ENCODE data around the gene KCNJ4. TPM values are rescaled to one million over a fixed set of nuclear protein-coding genes. Genes with fewer than 3 reads are reported as not detected.

The KCNJ4 gene
- total RNA-seq, 1 experiment from 2014 or later: 0.92 TPM

DNA sequence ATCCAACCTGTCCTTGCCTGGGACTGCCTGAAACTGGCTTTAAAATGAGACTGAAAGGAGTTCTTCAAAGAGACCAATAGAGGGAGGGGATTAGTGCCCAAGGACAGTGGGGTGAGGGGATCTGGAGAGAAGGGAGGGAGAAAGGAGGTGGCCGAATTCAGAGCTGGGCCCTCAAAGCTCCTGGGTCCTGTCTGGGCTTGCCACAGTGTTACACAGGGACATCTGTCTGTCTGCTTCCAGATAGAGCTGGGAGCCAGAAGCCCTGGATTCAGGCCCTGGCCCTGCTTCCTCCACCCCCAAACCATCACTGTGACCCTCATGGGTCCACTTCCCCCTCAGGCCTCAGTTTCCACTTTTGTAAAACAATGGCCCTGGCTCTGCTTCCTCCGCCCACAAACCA lies 3.6 kb downstream of the KCNJ4 start:
- Mint-ChIP-seq H3K4me1 (peaks cover 23 to 43% of the 10 kb centered on the region in 2 experiments), H3K4me3 (no peak overlapping the region; a peak in 1 of 5 replicates), H3K36me3 (ENCODE audit: insufficient read depth in 1 of 3, low read depth in 3 of 3) (no peaks in the 10 kb centered on the region; a peak in 2 of 7 replicates), H3K27me3 (ENCODE audit: low read depth) (peaks cover 65% of the 10 kb centered on the region), H3K9me3 (no peaks in the 10 kb centered on the region; a peak in 1 of 5 replicates), H3K27ac (no peak overlapping the region)
- no peak overlapping the region for H3K4ac ChIP-seq (ENCODE audit: low read depth, low read length)
- no peak overlapping the region for H4K5ac ChIP-seq (ENCODE audit: insufficient read length, low read depth, low read length)
- H3K23ac ChIP-seq (ENCODE audit: insufficient read length, low read depth, low read length): no peak overlapping the region
- no peak overlapping the region for H3K9ac ChIP-seq (ENCODE audit: extremely low read depth, insufficient read length, low read length)
- no peak overlapping the region for H4K91ac ChIP-seq (ENCODE audit: insufficient read length, low read depth, low read length)
- H4K8ac ChIP-seq (replicated peaks; ENCODE audit: insufficient read length, low read depth, low read length): no peak overlapping the region
- H3K4me2 ChIP-seq (ENCODE audit: insufficient read depth, insufficient read length, low read length): no peak overlapping the region
- H3K27me3 ChIP-seq (ENCODE audit: insufficient read depth, low read length): peaks cover 16% of the 10 kb centered on the region
- H3K14ac ChIP-seq (ENCODE audit: insufficient read depth, low read length): no peak overlapping the region
- no peak overlapping the region for H3K27ac ChIP-seq (ENCODE audit: insufficient read length, low read depth, low read length)
- H3K56ac ChIP-seq (ENCODE audit: insufficient read length, low read depth, low read length): no peak overlapping the region
- no peak overlapping the region for H2BK20ac ChIP-seq (ENCODE audit: low read depth, low read length, poor library complexity, severe bottlenecking)
- peaks cover 3% of the 10 kb centered on the region; the same call in 1 of the 2 replicates for H3K4me1 ChIP-seq (ENCODE audit: insufficient read depth, low read length)
- H2AFZ ChIP-seq (ENCODE audit: low read length): no peak overlapping the region
- H3K18ac ChIP-seq (ENCODE audit: insufficient read length, low read depth, low read length): no peak overlapping the region
- H3K9me3 ChIP-seq (ENCODE audit: control insufficient read depth, low read depth, low read length): no peaks in the 10 kb centered on the region
- H2BK15ac ChIP-seq (ENCODE audit: low read depth, low read length): no peak overlapping the region
- no CpG with 5 or more reads among the region's 2 CpGs for WGBS (ENCODE audit: extremely low coverage, insufficient read length, low lambda C conversion rate)
- H2AK5ac ChIP-seq (ENCODE audit: insufficient read length, low read length): no peak overlapping the region
- no peak for DNase-seq
- H4K20me1 ChIP-seq (ENCODE audit: control insufficient read depth, insufficient read depth, insufficient read length): peaks cover 4% of the 10 kb centered on the region
- H3T11ph ChIP-seq (ENCODE audit: low read length): no peak overlapping the region
- peaks cover 11% of the 10 kb centered on the region for H3K23me2 ChIP-seq (ENCODE audit: insufficient read length, low read depth, low read length, poor library complexity, severe bottlenecking)
- no peaks in the 10 kb centered on the region for H3K79me1 ChIP-seq (ENCODE audit: insufficient read depth, low read depth, low read length, poor library complexity, severe bottlenecking)
- TF ChIP-seq, protein P1, sequence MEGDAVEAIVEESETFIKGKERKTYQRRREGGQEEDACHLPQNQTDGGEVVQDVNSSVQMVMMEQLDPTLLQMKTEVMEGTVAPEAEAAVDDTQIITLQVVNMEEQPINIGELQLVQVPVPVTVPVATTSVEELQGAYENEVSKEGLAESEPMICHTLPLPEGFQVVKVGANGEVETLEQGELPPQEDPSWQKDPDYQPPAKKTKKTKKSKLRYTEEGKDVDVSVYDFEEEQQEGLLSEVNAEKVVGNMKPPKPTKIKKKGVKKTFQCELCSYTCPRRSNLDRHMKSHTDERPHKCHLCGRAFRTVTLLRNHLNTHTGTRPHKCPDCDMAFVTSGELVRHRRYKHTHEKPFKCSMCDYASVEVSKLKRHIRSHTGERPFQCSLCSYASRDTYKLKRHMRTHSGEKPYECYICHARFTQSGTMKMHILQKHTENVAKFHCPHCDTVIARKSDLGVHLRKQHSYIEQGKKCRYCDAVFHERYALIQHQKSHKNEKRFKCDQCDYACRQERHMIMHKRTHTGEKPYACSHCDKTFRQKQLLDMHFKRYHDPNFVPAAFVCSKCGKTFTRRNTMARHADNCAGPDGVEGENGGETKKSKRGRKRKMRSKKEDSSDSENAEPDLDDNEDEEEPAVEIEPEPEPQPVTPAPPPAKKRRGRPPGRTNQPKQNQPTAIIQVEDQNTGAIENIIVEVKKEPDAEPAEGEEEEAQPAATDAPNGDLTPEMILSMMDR (conservative IDR thresholded peaks at IDR 0.05): no peak
- no peak overlapping the region for H2BK5ac ChIP-seq (ENCODE audit: insufficient read length, low read length)
- no peaks in the 10 kb centered on the region for H3K79me2 ChIP-seq (ENCODE audit: insufficient read depth, low read length)
- H2BK12ac ChIP-seq (ENCODE audit: insufficient read length, low read depth, low read length): no peak overlapping the region
- no peak overlapping the region for H2BK120ac ChIP-seq (ENCODE audit: low read depth, low read length, poor library complexity, severe bottlenecking)

All from H9 (cell line).